GM12878 (cell line): ENCODE measurements around the gene NT5C1A. TPM values are rescaled to one million over a fixed set of nuclear protein-coding genes. Genes with fewer than 3 reads are reported as not detected.

Experiments used
- ATAC-seq: fragments of 200-7000 bp; cut with Tn5 transposase; 3 replicates; pipeline ENCODE4 v1.9.1; 2020; ENCODE audit warnings: mild to moderate bottlenecking, moderate library complexity
- BruUV-seq: library from RNA; stranded (reverse); fragments of 400-500 nt; replicated peaks from 2 replicates; lab custom pipeline; 2021; lab: Mats Ljungman, UMichigan
- CTCF ChIA-PET: fragments of 300-600 bp; sonication (Branson Sonifier 250); formaldehyde crosslinking; extraction: SDS; loops from one replicate; lab custom pipeline; 2021; ENCODE audit warnings: inconsistent platforms; lab: Yijun Ruan, JAX
- POLR2A ChIA-PET: fragments of 350-600 bp; formaldehyde crosslinking; extraction: SDS; loops from one replicate; lab custom pipeline; 2021; ENCODE audit warnings: inconsistent platforms; lab: Charles Lee
- RAD21 ChIA-PET: fragments of 300-600 bp; sonication (Branson Sonifier 250); formaldehyde crosslinking; loops from one replicate; lab custom pipeline; 2023; ENCODE audit warnings: antibody characterized with exemption; ENCODE audit not compliant: unreplicated experiment; lab: Charles Lee
- SMC1A ChIA-PET: fragments of 300-600 bp; sonication (Branson Sonifier 250); formaldehyde crosslinking; loops from one replicate; lab custom pipeline; 2023; ENCODE audit not compliant: unreplicated experiment, uncharacterized antibody; lab: Charles Lee
- DNase-seq: peaks from one replicate; pipeline ENCODE4 v3.0.0-alpha.2; 2011; ENCODE audit warnings: low read depth, low spot score
- FAIRE-seq: peaks from 3 replicates; lab custom pipeline; 2011; peaks lifted over from hg19 to GRCh38; lab: Jason Lieb, UNC
- H2AFZ ChIP-seq: 2 replicates; pipeline ENCODE4 v1.6.0; 2011; ENCODE audit warnings: low read depth, low read length, control low read depth; ENCODE audit not compliant: control insufficient read depth
- H3K27ac ChIP-seq: 2 replicates; pipeline ENCODE4 v1.5.1; 2011; ENCODE audit warnings: control low read depth; ENCODE audit not compliant: control insufficient read depth, insufficient read depth
- H3K27me3 ChIP-seq, 2 experiments: replicated peaks in 1 of 2; 2 replicates each; pipeline versions ENCODE4 v1.6.0 to v1.6.1; 2011; ENCODE audit warnings: low read length in 1 of 2; ENCODE audit not compliant: control insufficient read depth in 2 of 2, insufficient read depth in 2 of 2
- H3K36me3 ChIP-seq, 2 experiments: 2 replicates each; pipeline ENCODE4 v1.5.1; 2011; ENCODE audit warnings: low read length in 1 of 2; ENCODE audit not compliant: control insufficient read depth in 2 of 2, insufficient read depth in 2 of 2
- H3K4me1 ChIP-seq: 2 replicates; pipeline ENCODE4 v1.6.1; 2011; ENCODE audit warnings: mild to moderate bottlenecking, low read length, moderate library complexity, mixed read lengths; ENCODE audit not compliant: control insufficient read depth, insufficient read depth
- H3K4me2 ChIP-seq: 2 replicates; pipeline ENCODE4 v1.6.0; 2011; ENCODE audit warnings: control low read depth; ENCODE audit not compliant: control insufficient read depth, insufficient read depth
- H3K4me3 ChIP-seq: fragments of 200-600 bp; sonication (generic); 2 replicates; pipeline ENCODE4 v1.5.1; 2016
- H3K79me2 ChIP-seq: 2 replicates; pipeline ENCODE4 v1.6.0; 2011; ENCODE audit warnings: low read length; ENCODE audit not compliant: control insufficient read depth, insufficient read depth
- H3K9ac ChIP-seq: 2 replicates; pipeline ENCODE4 v1.8.0; 2011; ENCODE audit warnings: low read length, control low read depth, mixed read lengths; ENCODE audit not compliant: control insufficient read depth, insufficient read depth
- H3K9me3 ChIP-seq: replicated peaks from 3 replicates; pipeline ENCODE4 v1.5.1; 2011; ENCODE audit warnings: mild to moderate bottlenecking, low read length; ENCODE audit not compliant: control insufficient read depth, insufficient read depth
- H4K20me1 ChIP-seq: 2 replicates; pipeline ENCODE4 v1.6.0; 2011; ENCODE audit not compliant: control insufficient read depth, insufficient read depth
- ASH2L ChIP-seq: fragments of 300-600, 200-600 bp; sonication (generic); IDR thresholded peaks from 2 replicates; pipeline ENCODE4 v1.6.1; 2017; ENCODE audit warnings: low read depth, mild to moderate bottlenecking, borderline replicate concordance
- ATF3 ChIP-seq: IDR thresholded peaks from 2 replicates; pipeline ENCODE4 v1.6.1; 2011; ENCODE audit warnings: low read depth, mild to moderate bottlenecking, low read length, moderate library complexity, borderline replicate concordance; ENCODE audit errors: extremely low read depth
- FOXK2 ChIP-seq: fragments of 450-650 bp; IDR thresholded peaks from 2 replicates; pipeline ENCODE4 v1.6.1; 2017; ENCODE audit warnings: mild to moderate bottlenecking, moderate library complexity
- IKZF2 ChIP-seq, 2 experiments: fragments of 450-650 bp; IDR thresholded peaks; 2 replicates each; pipeline ENCODE4 v1.6.1; 2017; ENCODE audit warnings: mild to moderate bottlenecking in 2 of 2, moderate library complexity in 2 of 2
- LARP7 ChIP-seq: fragments of 450-650 bp; IDR thresholded peaks from 2 replicates; pipeline ENCODE4 v1.6.1; 2017; ENCODE audit warnings: mild to moderate bottlenecking
- MYC ChIP-seq: IDR thresholded peaks from 2 replicates; pipeline ENCODE4 v1.6.1; 2011; ENCODE audit warnings: mild to moderate bottlenecking, low read length, moderate library complexity, inconsistent platforms; ENCODE audit not compliant: insufficient read depth, insufficient replicate concordance, insufficient read length, severe bottlenecking
- NFYB ChIP-seq: IDR thresholded peaks from 2 replicates; pipeline ENCODE4 v1.6.1; 2011; ENCODE audit warnings: low read depth, mild to moderate bottlenecking, low read length, improper control_type of control experiment, moderate library complexity; ENCODE audit not compliant: insufficient read depth
- RCOR1 ChIP-seq: conservative IDR thresholded peaks from 2 replicates; pipeline ENCODE4 v1.6.1; 2012; ENCODE audit warnings: low read depth, low read length, improper control_type of control experiment
- TCF12 ChIP-seq: IDR thresholded peaks from 2 replicates; pipeline ENCODE4 v1.6.1; 2011; ENCODE audit warnings: low read depth, mild to moderate bottlenecking, low read length
- TCF3 ChIP-seq: IDR thresholded peaks from 2 replicates; pipeline ENCODE4 v1.6.1; 2012; ENCODE audit warnings: low read depth, mild to moderate bottlenecking, low read length, borderline replicate concordance; ENCODE audit not compliant: insufficient read depth
- USF2 ChIP-seq: IDR thresholded peaks from 2 replicates; pipeline ENCODE4 v1.6.1; 2011; ENCODE audit warnings: low read depth, low read length, improper control_type of control experiment, borderline replicate concordance
- YY1 ChIP-seq: IDR thresholded peaks from 2 replicates; pipeline ENCODE4 v1.6.1; 2011; ENCODE audit warnings: low read depth, mild to moderate bottlenecking, low read length
- ZBTB4 ChIP-seq: fragments of 450-650 bp; formaldehyde crosslinking; IDR thresholded peaks from 2 replicates; pipeline ENCODE4 v1.4.0; 2022; ENCODE audit warnings: mild to moderate bottlenecking, moderate library complexity
- WGBS: methylation state at CpG from one replicate; pipeline ENCODE4 v1.1.6; 2016; ENCODE audit warnings: low lambda C conversion rate; ENCODE audit not compliant: insufficient replicate concordance, insufficient coverage; ENCODE audit errors: missing lambda C conversion rate; 5-methylcytosine and 5-hydroxymethylcytosine counted together
- in situ Hi-C: fragments of 300-500 bp; cut with MboI; formaldehyde crosslinking; loops from 9 replicates; pipeline ENCODE4 v1.14.3; 2018; ENCODE audit warnings: mixed read lengths
- intact Hi-C: fragments of 100-400 bp; cut with micrococcal nuclease; formaldehyde crosslinking; loops from one replicate; pipeline ENCODE4 v1.14.2; 2022; ENCODE audit not compliant: unreplicated experiment
- polyA plus RNA-seq, 11 experiments: library from polyadenylated mRNA; depleted of rRNA in 4 of 11; unstranded in 6 of 11; stranded (reverse) in 5 of 11; fragments of >200 nt; fragmentation: Nextera tagmentation in 4 of 11; fragmentation: Illumina TruSeq in 1 of 11; extraction: Ambion mirVana in 4 of 11; extraction: Trizol in 1 of 11; gene quantifications; 1 replicate in 1 of 11; 2 replicates in 10 of 11; pipeline versions ENCODE4 v1.2.1 to v1.2.3, GENCODE V29; 2011 to 2016; ENCODE audit warnings: inconsistent platforms in 2 of 11, missing spikeins in 2 of 11, low read depth in 1 of 11
- total RNA-seq, 4 experiments: library from RNA; depleted of rRNA in 3 of 4; stranded (reverse); fragments of >200 nt in 3 of 4; fragmentation: Illumina TruSeq in 1 of 4; extraction: Trizol in 1 of 4; gene quantifications; 2 replicates each; pipeline versions ENCODE4 v1.2.1 to v1.2.3, GENCODE V29; 2013 to 2021
- TF ChIP-seq, protein P1 (sequence below): fragments of 450-650 bp; IDR thresholded peaks from 2 replicates; pipeline ENCODE4 v1.6.1; 2018; ENCODE audit warnings: mild to moderate bottlenecking, low read depth, moderate library complexity; ENCODE audit not compliant: partially characterized antibody

Gene NT5C1A
- total and polyA plus RNA-seq, 10 of the 15 experiments (the other 5 are each of a cell fraction or from before 2014, with no cell fraction given) = 0.05 to 0.77 (median 0.22) TPM; not detected in 1

GRCh38 chr1:39694026-39694425, 22.1 kb upstream of the NT5C1A start:
- Histone ChIP-seq H3K27ac (no peak overlapping the region), H3K9ac (no peak overlapping the region), H3K79me2 (no peaks in the 10 kb centered on the region), H3K4me2 (no peak overlapping the region), H3K4me3 (no peak overlapping the region), H3K4me1 (peaks cover 7% of the 10 kb centered on the region), H3K9me3 (no peaks in the 10 kb centered on the region), H4K20me1 (no peaks in the 10 kb centered on the region), H3K27me3 (peaks cover 0 to 1% of the 10 kb centered on the region in 2 experiments; a peak in 2 of 4 replicates), H2AFZ (no peak overlapping the region), H3K36me3 (no peaks in the 10 kb centered on the region)
- ATAC-seq = no peak
- BruUV-seq = no TSS peak
- ChIA-PET POLR2A (no interaction called here), SMC1A (interaction anchor here (1.3 to 1.5 kb wide), 2 partner anchors 20 to 27 kb away, joined by 3 read pairs; no protein-coding TSS in a partner anchor), CTCF (interaction anchor here (0.8 to 2.7 kb wide), 4 partner anchors 8 to 106 kb away, joined by 3 to 15 read pairs (median 5); no protein-coding TSS in a partner anchor)
- no peak for FAIRE-seq
- DNase-seq = no peak
- TF ChIP-seq, protein P1, sequence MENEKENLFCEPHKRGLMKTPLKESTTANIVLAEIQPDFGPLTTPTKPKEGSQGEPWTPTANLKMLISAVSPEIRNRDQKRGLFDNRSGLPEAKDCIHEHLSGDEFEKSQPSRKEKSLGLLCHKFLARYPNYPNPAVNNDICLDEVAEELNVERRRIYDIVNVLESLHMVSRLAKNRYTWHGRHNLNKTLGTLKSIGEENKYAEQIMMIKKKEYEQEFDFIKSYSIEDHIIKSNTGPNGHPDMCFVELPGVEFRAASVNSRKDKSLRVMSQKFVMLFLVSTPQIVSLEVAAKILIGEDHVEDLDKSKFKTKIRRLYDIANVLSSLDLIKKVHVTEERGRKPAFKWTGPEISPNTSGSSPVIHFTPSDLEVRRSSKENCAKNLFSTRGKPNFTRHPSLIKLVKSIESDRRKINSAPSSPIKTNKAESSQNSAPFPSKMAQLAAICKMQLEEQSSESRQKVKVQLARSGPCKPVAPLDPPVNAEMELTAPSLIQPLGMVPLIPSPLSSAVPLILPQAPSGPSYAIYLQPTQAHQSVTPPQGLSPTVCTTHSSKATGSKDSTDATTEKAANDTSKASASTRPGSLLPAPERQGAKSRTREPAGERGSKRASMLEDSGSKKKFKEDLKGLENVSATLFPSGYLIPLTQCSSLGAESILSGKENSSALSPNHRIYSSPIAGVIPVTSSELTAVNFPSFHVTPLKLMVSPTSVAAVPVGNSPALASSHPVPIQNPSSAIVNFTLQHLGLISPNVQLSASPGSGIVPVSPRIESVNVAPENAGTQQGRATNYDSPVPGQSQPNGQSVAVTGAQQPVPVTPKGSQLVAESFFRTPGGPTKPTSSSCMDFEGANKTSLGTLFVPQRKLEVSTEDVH = no peak
- no peak for TF ChIP-seq TCF12
- no peak for TF ChIP-seq ATF3
- TF ChIP-seq NFYB = no peak
- TF ChIP-seq IKZF2 (IDR thresholded peaks at IDR 0.05) = no peak
- TF ChIP-seq TCF3 = no peak
- TF ChIP-seq USF2 = no peak
- no peak for TF ChIP-seq ASH2L
- no peak for TF ChIP-seq YY1
- TF ChIP-seq ZBTB4 = no peak
- TF ChIP-seq LARP7 = no peak
- TF ChIP-seq FOXK2 = no peak
- TF ChIP-seq RCOR1 = no peak
- TF ChIP-seq MYC = no peak
- TF ChIP-seq, all 136 proteins: peak for 0
- WGBS = 80% methylated on average over 1 of the region's 1 CpG
- in situ Hi-C loops (no loop called here), intact Hi-C loops (no loop called here)
- RAD21 ChIA-PET = interaction anchor here (1.2 kb wide), 1 partner anchor 12 kb away, joined by 3 read pairs; no protein-coding TSS in a partner anchor
